HepG2 (cell line): ENCODE measurements around the gene SCAF8. TPM values are rescaled to one million over a fixed set of nuclear protein-coding genes. Genes with fewer than 3 reads are reported as not detected.

Source experiments
- ATAC-seq: fragments of 200-7000 bp; cut with Tn5 transposase; 3 replicates; pipeline ENCODE4 v1.9.1; 2020; ENCODE audit warnings: mild to moderate bottlenecking, moderate library complexity
- BruUV-seq: library from RNA; stranded (reverse); fragments of 400-500 nt; replicated peaks from 2 replicates; lab custom pipeline; 2021; lab: Mats Ljungman, UMichigan
- CTCF ChIA-PET: fragments of 300-600 bp; formaldehyde crosslinking; extraction: SDS; loops from one replicate; lab custom pipeline; 2021; ENCODE audit warnings: low total read pairs, inconsistent platforms, low intra/inter-chr PET ratio; lab: Yijun Ruan, JAX
- POLR2A ChIA-PET: fragments of 350-600 bp; sonication (Branson Sonifier 250); formaldehyde crosslinking; loops from one replicate; lab custom pipeline; 2020; ENCODE audit warnings: antibody characterized with exemption, inconsistent platforms; lab: Yijun Ruan, JAX
- DNase-seq: peaks from one replicate; pipeline ENCODE4 v3.0.0-alpha.2; 2015; ENCODE audit warnings: low spot score
- FAIRE-seq: peaks from 3 replicates; lab custom pipeline; 2011; peaks lifted over from hg19 to GRCh38; lab: Jason Lieb, UNC
- H2AFZ ChIP-seq: one replicate; pipeline ENCODE4 v1.6.1; 2011; ENCODE audit warnings: low read length, inconsistent platforms
- H3K27ac ChIP-seq: fragments of 300-600 bp; 3 replicates; pipeline ENCODE4 v1.8.0; 2011; ENCODE audit warnings: mixed run types, mild to moderate bottlenecking, mixed read lengths, low read length, inconsistent platforms; ENCODE audit not compliant: insufficient read depth; ENCODE audit errors: extremely low read length
- H3K27me3 ChIP-seq, 2 experiments: fragments of 200-600 bp in 1 of 2; 2 replicates in 1 of 2; 3 replicates in 1 of 2; pipeline versions ENCODE4 v1.6.0 to v1.8.0; 2011; ENCODE audit warnings: low read length in 2 of 2, mild to moderate bottlenecking in 2 of 2, moderate library complexity in 2 of 2, inconsistent platforms in 1 of 2; ENCODE audit not compliant: insufficient read depth in 2 of 2, control insufficient read depth in 1 of 2
- H3K36me3 ChIP-seq, 2 experiments: fragments of 200-600 bp in 1 of 2; replicated peaks in 1 of 2; 2 replicates in 1 of 2; 3 replicates in 1 of 2; pipeline versions ENCODE4 v1.5.1 to v1.8.0; 2011; ENCODE audit warnings: low read length in 2 of 2, inconsistent platforms in 1 of 2; ENCODE audit not compliant: insufficient read depth in 2 of 2, control insufficient read depth in 1 of 2
- H3K4me1 ChIP-seq: 2 replicates; pipeline ENCODE4 v1.5.1; 2012; ENCODE audit warnings: low read length, inconsistent platforms; ENCODE audit not compliant: insufficient read depth
- H3K4me2 ChIP-seq: 2 replicates; pipeline ENCODE4 v1.6.0; 2011; ENCODE audit warnings: low read depth, low read length, inconsistent platforms
- H3K4me3 ChIP-seq, 3 experiments: fragments of 200-600 bp in 1 of 3; sonication (generic), shearing (Covaris generic) in 1 of 3; replicated peaks in 1 of 3; 2 replicates each; pipeline ENCODE4 v1.5.1; 2011 to 2016; ENCODE audit warnings: low read length in 3 of 3, inconsistent platforms in 2 of 3, low read depth in 2 of 3, mild to moderate bottlenecking in 2 of 3, control low read depth in 1 of 3, mixed read lengths in 1 of 3; ENCODE audit not compliant: insufficient read depth in 1 of 3
- H3K79me2 ChIP-seq: one replicate; pipeline ENCODE4 v1.6.1; 2011; ENCODE audit warnings: low read length, inconsistent platforms; ENCODE audit not compliant: insufficient read depth
- H3K9ac ChIP-seq: 2 replicates; pipeline ENCODE4 v1.6.0; 2011; ENCODE audit warnings: mild to moderate bottlenecking, low read depth, low read length, inconsistent platforms; ENCODE audit not compliant: insufficient read depth
- H3K9me3 ChIP-seq: 2 replicates; pipeline ENCODE4 v1.5.1; 2012; ENCODE audit warnings: mild to moderate bottlenecking, low read length
- H4K20me1 ChIP-seq: 2 replicates; pipeline ENCODE4 v1.6.0; 2011; ENCODE audit warnings: inconsistent platforms, mild to moderate bottlenecking, low read length, moderate library complexity; ENCODE audit not compliant: insufficient read depth
- ARID5B ChIP-seq: IDR thresholded peaks from 2 replicates; pipeline ENCODE4 v1.4.0; 2020; ENCODE audit warnings: mild to moderate bottlenecking, missing genetic modification reagents
- CEBPZ ChIP-seq: IDR thresholded peaks from 2 replicates; pipeline ENCODE4 v1.6.1; 2012; ENCODE audit warnings: low read length, improper control_type of control experiment
- GZF1 ChIP-seq: sonication (generic); formaldehyde crosslinking; IDR thresholded peaks from 2 replicates; pipeline ENCODE4 v1.5.1; 2020; ENCODE audit warnings: mild to moderate bottlenecking, missing genetic modification reagents
- HOXA3 ChIP-seq: sonication (generic); formaldehyde crosslinking; IDR thresholded peaks from 2 replicates; pipeline ENCODE4 v1.5.0; 2020; ENCODE audit warnings: missing genetic modification reagents
- RBM22 ChIP-seq: fragments of 200-400 bp; formaldehyde crosslinking; optimal IDR thresholded peaks from 2 replicates; pipeline ENCODE3; 2017; ENCODE audit warnings: mild to moderate bottlenecking, low read length, moderate library complexity
- SIN3A ChIP-seq: IDR thresholded peaks from 2 replicates; pipeline ENCODE4 v1.6.1; 2011; ENCODE audit warnings: low read depth, mild to moderate bottlenecking, control low read depth, low read length, borderline replicate concordance
- TEAD2 ChIP-seq: sonication (generic); formaldehyde crosslinking; IDR thresholded peaks from 2 replicates; pipeline ENCODE4 v1.9.0; 2021; ENCODE audit warnings: missing genetic modification reagents
- ZNF674 ChIP-seq: sonication (generic); formaldehyde crosslinking; IDR thresholded peaks from 2 replicates; pipeline ENCODE4 v1.5.0; 2020; ENCODE audit warnings: low read depth, mild to moderate bottlenecking, missing genetic modification reagents
- ZSCAN20 ChIP-seq: sonication (generic); formaldehyde crosslinking; IDR thresholded peaks from 2 replicates; pipeline ENCODE4 v1.4.0; 2020; ENCODE audit warnings: missing genetic modification reagents, mild to moderate bottlenecking, borderline replicate concordance
- WGBS: methylation state at CpG from one replicate; pipeline ENCODE4 v1.1.6; 2017; ENCODE audit warnings: low lambda C conversion rate; 5-methylcytosine and 5-hydroxymethylcytosine counted together
- in situ Hi-C: cut with HindIII; loops from 2 replicates; pipeline ENCODE4 v1.10.0; 2017; ENCODE audit warnings: low pct_unique_long_range_greater_than_20kb; ENCODE audit not compliant: extremely low pct_ligation_motif_present
- intact Hi-C: fragments of 100-400 bp; cut with micrococcal nuclease; formaldehyde crosslinking; loops from one replicate; pipeline ENCODE4 v1.10.0; 2022; ENCODE audit not compliant: unreplicated experiment
- polyA plus RNA-seq, 8 experiments: library from polyadenylated mRNA; depleted of rRNA in 3 of 8; stranded (reverse) in 7 of 8; unstranded in 1 of 8; fragments of >200 nt; fragmentation: Illumina TruSeq in 4 of 8; extraction: Trizol in 4 of 8; gene quantifications; 2 replicates each; pipeline versions ENCODE4 v1.2.1 to v1.2.3, GENCODE V29; 2011 to 2016; ENCODE audit warnings: low read depth in 4 of 8, missing spikeins in 1 of 8, mixed read lengths in 1 of 8; ENCODE audit not compliant: insufficient read depth in 1 of 8
- total RNA-seq, 5 experiments: library from RNA; depleted of rRNA; stranded (reverse); fragments of >200 nt; fragmentation: Illumina TruSeq; extraction: Trizol; gene quantifications; 2 replicates each; pipeline ENCODE4 v1.2.3, GENCODE V29; 2016; ENCODE audit warnings: low read depth in 1 of 5

The SCAF8 gene
- total and polyA plus RNA-seq, 2 of the 13 experiments (the other 11 are each of a cell fraction or from before 2014, with no cell fraction given): 15.3 to 40.8 TPM

DNA sequence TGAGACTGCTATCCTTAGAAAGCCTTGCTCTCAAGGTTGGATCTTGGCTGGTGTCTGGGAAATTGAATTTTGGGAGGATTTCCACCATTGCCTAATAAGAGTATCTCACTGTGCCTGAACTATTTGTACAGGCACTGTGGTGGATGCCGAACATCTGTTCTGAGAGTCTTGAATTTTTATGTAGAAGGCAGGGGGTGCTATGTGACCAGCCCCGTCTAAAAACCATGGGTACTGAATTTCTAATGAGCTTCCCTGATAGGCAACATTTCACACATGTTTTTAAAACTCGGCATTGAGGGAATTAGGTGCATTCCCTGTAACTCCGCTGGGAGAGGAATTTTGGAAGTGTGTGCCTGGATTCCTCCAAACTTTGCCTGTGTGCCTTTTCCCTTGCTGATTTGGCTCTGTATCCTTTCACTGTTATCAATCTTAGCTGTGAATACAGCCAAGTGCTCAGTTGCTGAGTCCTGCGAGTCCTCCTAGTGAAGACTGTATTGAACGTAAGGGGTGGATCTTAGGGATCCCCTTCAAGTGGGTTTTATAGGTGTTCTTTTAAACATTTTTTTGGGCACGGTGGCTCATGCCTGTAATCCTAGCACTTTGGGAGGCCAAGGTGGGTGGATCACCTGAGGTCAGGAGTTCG, 27.6 kb upstream of the SCAF8 start (continued):
- no peak for TF ChIP-seq RBM22
- TF ChIP-seq ZSCAN20 (CRISPR knock-in tag): no peak

GRCh38 chr6:154706389-154706788, 26.8 kb upstream of the SCAF8 start:
- H3K4me1 ChIP-seq: no peaks in the 10 kb centered on the region
- FAIRE-seq: no peak
- no peak for DNase-seq
- in situ Hi-C loops (no loop called here), intact Hi-C loops (no loop called here)
- H3K79me2 ChIP-seq: no peaks in the 10 kb centered on the region
- H3K9me3 ChIP-seq: no peaks in the 10 kb centered on the region
- no peak for ATAC-seq
- no peak overlapping the region for H3K4me2 ChIP-seq
- no peaks in the 10 kb centered on the region for H4K20me1 ChIP-seq
- ChIA-PET CTCF (no interaction called here), POLR2A (no interaction called here)
- no peak overlapping the region for H3K4me3 ChIP-seq
- no peaks in the 10 kb centered on the region for H3K36me3 ChIP-seq
- H3K27ac ChIP-seq: no peak overlapping the region
- H3K9ac ChIP-seq: no peak overlapping the region
- 65% methylated on average over 2 of the region's 2 CpGs for WGBS
- no peak overlapping the region for H2AFZ ChIP-seq
- BruUV-seq: no TSS peak
- H3K27me3 ChIP-seq: no peaks in the 10 kb centered on the region; a peak in 1 of 5 replicates
- TF ChIP-seq TEAD2 (CRISPR knock-in tag): no peak
- no peak for TF ChIP-seq ZNF674
- no peak for TF ChIP-seq HOXA3 (CRISPR knock-in tag)
- no peak for TF ChIP-seq CEBPZ
- TF ChIP-seq ARID5B (CRISPR knock-in tag): no peak
- TF ChIP-seq ZSCAN20 (CRISPR knock-in tag): no peak
- no peak for TF ChIP-seq SIN3A
- TF ChIP-seq GZF1 (CRISPR knock-in tag): no peak
